ENCODE measurements around the gene VIL1. TPM values are rescaled to one million over a fixed set of nuclear protein-coding genes. Genes with fewer than 3 reads are reported as not detected.

Gene VIL1
- total and polyA plus RNA-seq, 9 of the 15 experiments (the other 6 are each of a cell fraction or from before 2014, with no cell fraction given), result 0.51 to 2.7 (median 1.2) TPM

DNA sequence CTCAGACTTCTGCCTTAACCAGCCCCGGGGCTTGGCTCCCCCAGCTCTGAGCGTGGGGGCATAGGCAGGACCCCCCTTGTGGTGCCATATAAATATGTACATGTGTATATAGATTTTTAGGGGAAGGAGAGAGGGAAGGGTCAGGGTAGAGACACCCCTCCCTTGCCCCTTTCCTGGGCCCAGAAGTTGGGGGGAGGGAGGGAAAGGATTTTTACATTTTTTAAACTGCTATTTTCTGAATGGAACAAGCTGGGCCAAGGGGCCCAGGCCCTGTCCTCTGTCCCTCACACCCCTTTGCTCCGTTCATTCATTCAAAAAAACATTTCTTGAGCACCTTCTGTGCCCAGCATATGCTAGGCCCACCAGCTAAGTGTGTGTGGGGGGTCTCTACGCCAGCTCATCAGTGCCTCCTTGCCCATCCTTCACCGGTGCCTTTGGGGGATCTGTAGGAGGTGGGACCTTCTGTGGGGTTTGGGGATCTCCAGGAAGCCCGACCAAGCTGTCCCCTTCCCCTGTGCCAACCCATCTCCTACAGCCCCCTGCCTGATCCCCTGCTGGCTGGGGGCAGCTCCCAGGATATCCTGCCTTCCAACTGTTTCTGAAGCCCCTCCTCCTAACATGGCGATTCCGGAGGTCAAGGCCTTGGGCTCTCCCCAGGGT lies 13.7 kb upstream of the VIL1 start:
- Histone ChIP-seq H3K27ac (ENCODE audit: extremely low read depth, low read depth, low read length) (peak overlapping the region; percentile 78), H3K9ac (ENCODE audit: insufficient read depth in 1 of 2, low read depth in 2 of 2, low read length in 2 of 2) (peak overlapping the region; percentile 27 to 88), H4K20me1 (replicated peaks; ENCODE audit: control insufficient read depth, insufficient read depth, low read length) (no peaks in the 10 kb centered on the region), H3K27me3 (ENCODE audit: control insufficient read depth in 2 of 2, insufficient read depth in 2 of 2, low read length in 2 of 2) (no peaks in the 10 kb centered on the region), H3K36me3 (ENCODE audit: control insufficient read depth, insufficient read depth, low read length) (peaks cover 46% of the 10 kb centered on the region; the same call in 2 of the 3 replicates), H2AFZ (ENCODE audit: low read depth, low read length) (no peak overlapping the region), H3K9me3 (replicated peaks; ENCODE audit: control insufficient read depth, insufficient read depth, low read depth, low read length) (no peaks in the 10 kb centered on the region), H3K4me2 (ENCODE audit: insufficient read depth, low read length) (peak overlapping the region; percentile 80; the same call in 1 of the 2 replicates), H3K9me1 (ENCODE audit: control insufficient read depth, insufficient read depth, low read length) (no peaks in the 10 kb centered on the region), H3K4me1 (replicated peaks in 1 of 2; ENCODE audit: control insufficient read depth in 2 of 2, insufficient read depth in 2 of 2, low read length in 2 of 2) (peaks cover 29 to 77% of the 10 kb centered on the region in 2 experiments; a peak in 4 of 5 replicates), H3K4me3 (no peak overlapping the region), H3K79me2 (ENCODE audit: control insufficient read depth, insufficient read depth, low read length) (peaks cover 21% of the 10 kb centered on the region)
- intact Hi-C loops (cut with micrococcal nuclease), result loop anchor here (5.0 to 10.0 kb wide), 2 partner anchors 47 to 240 kb away; no protein-coding TSS in a partner anchor
- TSS peak; percentile 30 for BruUV-seq (replicated peaks)
- ChIA-PET POLR2A (interaction anchor here (0.6 to 2.8 kb wide), 4 partner anchors 9 to 98 kb away, joined by 3 to 7 read pairs (median 3); no protein-coding TSS in a partner anchor), CTCF (ENCODE audit: low intra/inter-chr PET ratio) (no interaction called here)
- FAIRE-seq (no peak), DNase-seq (ENCODE audit: extremely low read depth in 1 of 4, low spot score in 3 of 4) (no peak), ATAC-seq (no peak)
- TF ChIP-seq, protein P1, sequence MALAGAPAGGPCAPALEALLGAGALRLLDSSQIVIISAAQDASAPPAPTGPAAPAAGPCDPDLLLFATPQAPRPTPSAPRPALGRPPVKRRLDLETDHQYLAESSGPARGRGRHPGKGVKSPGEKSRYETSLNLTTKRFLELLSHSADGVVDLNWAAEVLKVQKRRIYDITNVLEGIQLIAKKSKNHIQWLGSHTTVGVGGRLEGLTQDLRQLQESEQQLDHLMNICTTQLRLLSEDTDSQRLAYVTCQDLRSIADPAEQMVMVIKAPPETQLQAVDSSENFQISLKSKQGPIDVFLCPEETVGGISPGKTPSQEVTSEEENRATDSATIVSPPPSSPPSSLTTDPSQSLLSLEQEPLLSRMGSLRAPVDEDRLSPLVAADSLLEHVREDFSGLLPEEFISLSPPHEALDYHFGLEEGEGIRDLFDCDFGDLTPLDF (CRISPR knock-in tag; IDR thresholded peaks at IDR 0.05), result no peak
- 0 out of 2 replicates have a peak, but pooled peaks have one; percentile 35 for TF ChIP-seq POLR2AphosphoS5 (IDR thresholded peaks at IDR 0.05; ENCODE audit: control insufficient read depth, insufficient read depth, low read depth, low read length)
- TF ChIP-seq ZFX (CRISPR knock-in tag; IDR thresholded peaks at IDR 0.05), result 0 out of 2 replicates have a peak, but pooled peaks have one; percentile 19
- TF ChIP-seq MEF2D (tag; conservative IDR thresholded peaks at IDR 0.05; ENCODE audit: low read depth), result no peak
- in situ Hi-C loops (cut with MboI), result no loop called here
- WGBS (ENCODE audit: insufficient coverage, low coverage, missing lambda C conversion rate), result 70% methylated on average over 5 of the region's 8 CpGs

Data from K562 (cell line).